HL-60 (cell line): Measurements from ENCODE around the gene INTS1.

Source experiments
- CTCF ChIP-seq: IDR thresholded peaks from one replicate; pipeline ENCODE4 v1.5.1; 2011; ENCODE audit warnings: low read length, control low read depth, inconsistent platforms; ENCODE audit not compliant: insufficient read depth
- GABPA ChIP-seq: IDR thresholded peaks from 2 replicates; pipeline ENCODE4 v1.6.1; 2012; ENCODE audit warnings: low read depth
- POLR2AphosphoS5 ChIP-seq: IDR thresholded peaks from 2 replicates; pipeline ENCODE4 v1.6.1; 2012; ENCODE audit warnings: low read depth
- REST ChIP-seq: IDR thresholded peaks from 2 replicates; pipeline ENCODE4 v1.6.1; 2012; ENCODE audit warnings: low read depth; ENCODE audit not compliant: insufficient replicate concordance

- TF ChIP-seq CTCF, result no peak
- TF ChIP-seq POLR2AphosphoS5, result no peak
- TF ChIP-seq REST, result no peak
- no peak for TF ChIP-seq GABPA
These were observed 43.0 kb upstream of the INTS1 start for GRCh38 chr7:1546909-1547776.
